Spinal cord (tissue), 10 donors: ENCODE measurements around the gene PI4K2A. TPM values are rescaled to one million over a fixed set of nuclear protein-coding genes. Genes with fewer than 3 reads are reported as not detected.

Source experiments
- DNase-seq, 6 donors: peaks; one replicate each; pipeline versions ENCODE4 v3.0.0 to v3.0.0-alpha.2; 2013 to 2015; ENCODE audit warnings: low spot score in 6 of 6, low read depth in 4 of 6
- H3K27ac ChIP-seq: one replicate; pipeline ENCODE4 v1.5.1; 2013; ENCODE audit warnings: low read depth, low read length, control low read depth
- H3K27me3 ChIP-seq: one replicate; pipeline ENCODE4 v1.6.1; 2013; ENCODE audit warnings: low read length; ENCODE audit not compliant: control insufficient read depth, insufficient read depth
- H3K36me3 ChIP-seq: one replicate; pipeline ENCODE4 v1.6.1; 2013; ENCODE audit warnings: low read length; ENCODE audit not compliant: control insufficient read depth, insufficient read depth
- H3K4me1 ChIP-seq: one replicate; pipeline ENCODE4 v1.6.1; 2013; ENCODE audit warnings: low read length; ENCODE audit not compliant: control insufficient read depth, insufficient read depth
- H3K4me3 ChIP-seq: one replicate; pipeline ENCODE4 v1.5.1; 2013; ENCODE audit warnings: low read depth, low read length, control low read depth
- H3K9me3 ChIP-seq: one replicate; pipeline ENCODE4 v1.6.1; 2013; ENCODE audit warnings: low read length; ENCODE audit not compliant: control insufficient read depth, insufficient read depth
- WGBS: methylation state at CpG from one replicate; pipeline ENCODE4 v1.1.5; 2013; ENCODE audit warnings: missing lambda C conversion rate; ENCODE audit not compliant: insufficient coverage; 5-methylcytosine and 5-hydroxymethylcytosine counted together
- polyA plus RNA-seq, 2 donors: library from polyadenylated mRNA; unstranded; fragments of 120-200 nt; gene quantifications; one replicate each; pipeline ENCODE4 v1.2.1, GENCODE V29; 2013; ENCODE audit not compliant: insufficient read length in 2 of 2
- total RNA-seq, 2 donors: library from RNA; depleted of rRNA in 1 of 2; stranded (reverse); fragments of 120-200 nt in 1 of 2; fragments of >200 nt in 1 of 2; gene quantifications; one replicate each; pipeline versions ENCODE4 v1.2.3 to v1.2.4, GENCODE V29; 2013 to 2014
- donor health status: healthy.

Gene PI4K2A
- total and polyA plus RNA-seq, 4 donors = 17.1 to 21.2 (median 19.0) TPM

DNA sequence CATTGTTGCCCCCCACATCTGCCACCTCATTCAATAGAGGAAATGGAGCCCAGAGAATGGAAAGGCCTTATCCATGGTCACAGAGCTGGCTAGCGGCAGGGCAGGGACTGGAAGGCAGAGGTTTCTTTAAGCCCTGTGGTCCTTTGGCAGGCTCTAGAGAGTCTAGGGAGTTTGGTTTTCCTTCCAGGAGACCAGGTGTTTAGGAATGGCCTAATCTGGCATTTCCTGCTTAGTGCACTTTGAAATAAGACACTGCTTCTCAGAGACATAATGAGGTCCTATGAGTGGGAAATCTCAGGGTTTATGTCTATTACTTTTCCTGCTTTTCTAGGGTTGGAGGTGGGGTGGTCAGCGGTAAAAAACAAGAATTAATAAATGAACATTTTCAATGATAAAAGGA, 79.1 kb downstream of the PI4K2A start:
- Histone ChIP-seq H3K4me3 (no peak overlapping the region), H3K9me3 (no peaks in the 10 kb centered on the region), H3K36me3 (peaks cover 3% of the 10 kb centered on the region), H3K27ac (peak overlapping the region; percentile 74), H3K4me1 (peaks cover 44% of the 10 kb centered on the region), H3K27me3 (peaks cover 2% of the 10 kb centered on the region)
- 100% methylated on average over 1 of the region's 2 CpGs for WGBS
- no peak for DNase-seq

- Histone ChIP-seq H3K4me1 (peaks cover 30% of the 10 kb centered on the region), H3K36me3 (peaks cover under 1% of the 10 kb centered on the region), H3K4me3 (no peak overlapping the region), H3K27ac (no peak overlapping the region), H3K27me3 (no peaks in the 10 kb centered on the region), H3K9me3 (no peaks in the 10 kb centered on the region)
- no peak for DNase-seq
- WGBS = 80% methylated on average over 6 of the region's 12 CpGs
Observed at GRCh38 chr10:97721871-97722780, 81.7 kb downstream of the PI4K2A start.

DNA sequence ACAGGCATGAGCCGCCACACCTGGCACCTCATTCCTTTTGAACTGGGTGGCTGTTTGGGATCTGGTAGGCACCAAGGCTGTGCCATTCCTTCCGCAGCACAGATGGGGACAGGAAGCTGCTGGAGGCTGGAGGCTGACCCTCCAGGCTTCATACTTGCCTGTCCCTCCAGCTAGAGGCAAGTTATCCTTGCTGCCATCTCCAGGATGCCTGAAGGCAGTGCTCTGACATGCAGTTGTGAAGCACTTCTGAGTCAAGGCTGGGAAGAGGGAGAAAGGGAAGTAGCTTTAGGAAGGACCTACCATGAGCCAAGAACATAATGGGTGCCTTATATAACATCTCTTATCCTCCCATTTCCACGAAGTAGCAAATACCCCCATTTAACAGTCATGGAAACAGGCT, 82.5 kb downstream of the PI4K2A start:
- Histone ChIP-seq H3K9me3 (no peaks in the 10 kb centered on the region), H3K27ac (no peak overlapping the region), H3K36me3 (no peaks in the 10 kb centered on the region), H3K4me3 (no peak overlapping the region), H3K4me1 (peaks cover 21% of the 10 kb centered on the region), H3K27me3 (no peaks in the 10 kb centered on the region)
- 85% methylated on average over 3 of the region's 3 CpGs for WGBS
- DNase-seq = no peak

DNA sequence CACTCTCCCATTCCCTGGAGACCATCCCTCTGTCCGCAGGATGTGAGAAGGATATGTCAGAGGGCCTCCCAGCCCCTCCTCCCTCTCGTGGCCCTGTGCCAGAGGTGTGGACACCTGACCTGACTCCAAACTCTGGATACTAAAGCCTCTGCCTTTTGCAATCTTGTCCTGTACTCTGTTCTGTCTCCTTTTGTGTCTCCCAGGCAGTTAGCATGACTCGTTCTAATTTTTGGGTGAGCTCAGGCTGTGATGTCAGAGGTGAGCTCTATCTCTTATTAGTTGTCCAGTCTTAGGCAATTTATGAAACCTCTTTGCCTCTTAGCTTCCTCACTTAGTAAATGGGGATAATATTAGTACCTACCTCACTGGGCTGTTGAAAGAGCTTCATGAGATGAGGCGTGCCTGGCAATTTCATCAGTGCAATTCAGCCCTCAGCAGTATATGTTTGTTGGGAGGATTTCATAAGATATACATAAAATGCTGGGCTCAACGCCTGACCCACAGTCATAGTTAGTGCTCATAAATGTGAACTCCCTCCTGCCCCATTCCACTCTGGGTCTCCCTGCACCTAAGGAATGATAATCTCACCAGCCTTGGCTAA, 84.0 kb downstream of the PI4K2A start:
- 43% methylated on average over 1 of the region's 5 CpGs for WGBS
- no peak for DNase-seq
- H3K4me3 ChIP-seq = no peak overlapping the region
- no peaks in the 10 kb centered on the region for H3K27me3 ChIP-seq
- H3K36me3 ChIP-seq = no peaks in the 10 kb centered on the region
- H3K4me1 ChIP-seq = peaks cover 7% of the 10 kb centered on the region
- no peak overlapping the region for H3K27ac ChIP-seq
- H3K9me3 ChIP-seq = no peaks in the 10 kb centered on the region

Other genes starting within 250 kb of the PI4K2A start
- 10 to 100 TPM in 1 of 2 donors, 1 to 10 TPM in 1; 9.7 to 18.0 TPM for gene RRP12, start 239.3 kb upstream of the PI4K2A start, total RNA-seq
- 10 to 100 TPM; 20.9 to 28.3 TPM for gene RRP12, start 239.3 kb upstream of the PI4K2A start, polyA plus RNA-seq
- gene PGAM1, start 214.5 kb upstream of the PI4K2A start, total RNA-seq = 100 to 1,000 TPM; 217 to 302 TPM
- gene PGAM1, start 214.5 kb upstream of the PI4K2A start, polyA plus RNA-seq = 100 to 1,000 TPM; 381 to 404 TPM
- 10 to 100 TPM; 28.8 to 47.9 TPM for gene EXOSC1, start 194.7 kb upstream of the PI4K2A start, total RNA-seq
- 10 to 100 TPM; 29.9 to 37.9 TPM for gene EXOSC1, start 194.7 kb upstream of the PI4K2A start, polyA plus RNA-seq
- 10 to 100 TPM; 18.1 to 44.5 TPM for gene ZDHHC16, start 194.5 kb upstream of the PI4K2A start, total RNA-seq
- gene ZDHHC16, start 194.5 kb upstream of the PI4K2A start, polyA plus RNA-seq = 10 to 100 TPM; 46.8 to 52.9 TPM
- gene MMS19, start 142.2 kb upstream of the PI4K2A start, total RNA-seq = 10 to 100 TPM; 63.6 to 68.9 TPM
- 10 to 100 TPM; 68.9 to 84.3 TPM for gene MMS19, start 142.2 kb upstream of the PI4K2A start, polyA plus RNA-seq
- 10 to 100 TPM in 1 of 2 donors, 1 to 10 TPM in 1; 4.6 to 11.3 TPM for gene UBTD1, start 141.7 kb upstream of the PI4K2A start, total RNA-seq
- gene UBTD1, start 141.7 kb upstream of the PI4K2A start, polyA plus RNA-seq = 10 to 100 TPM; 15.3 to 16.4 TPM
- gene ANKRD2, start 67.9 kb upstream of the PI4K2A start, total RNA-seq = under 1 TPM; 0.44 to 0.89 TPM
- 1 to 10 TPM in 1 of 2 donors, under 1 TPM in 1; 0.71 to 1.4 TPM for gene ANKRD2, start 67.9 kb upstream of the PI4K2A start, polyA plus RNA-seq
- 1 to 10 TPM; 3.1 to 4.0 TPM for gene HOGA1, start 56.3 kb upstream of the PI4K2A start, total RNA-seq
- gene HOGA1, start 56.3 kb upstream of the PI4K2A start, polyA plus RNA-seq = 1 to 10 TPM; 2.6 to 4.0 TPM
- gene C10orf62, start 51.0 kb upstream of the PI4K2A start, total RNA-seq = under 1 TPM in 1 of 2 donors, not detected in 1; 0.50 TPM
- gene C10orf62, start 51.0 kb upstream of the PI4K2A start, polyA plus RNA-seq = under 1 TPM in 1 of 2 donors, not detected in 1; 0.26 TPM
- 10 to 100 TPM; 19.2 to 27.8 TPM for gene MORN4, start 7.2 kb upstream of the PI4K2A start, total RNA-seq
- 10 to 100 TPM; 44.0 to 45.7 TPM for gene MORN4, start 7.2 kb upstream of the PI4K2A start, polyA plus RNA-seq
- gene AVPI1, start 46.6 kb downstream of the PI4K2A start, total RNA-seq = 10 to 100 TPM; 11.6 to 18.7 TPM
- 10 to 100 TPM in 1 of 2 donors, 1 to 10 TPM in 1; 8.2 to 15.2 TPM for gene AVPI1, start 46.6 kb downstream of the PI4K2A start, polyA plus RNA-seq
- gene MARVELD1, start 73.1 kb downstream of the PI4K2A start, total RNA-seq = 10 to 100 TPM; 11.7 to 31.5 TPM
- 10 to 100 TPM; 14.3 to 25.6 TPM for gene MARVELD1, start 73.1 kb downstream of the PI4K2A start, polyA plus RNA-seq
- gene ZFYVE27, start 96.5 kb downstream of the PI4K2A start, total RNA-seq = 10 to 100 TPM; 28.9 to 33.5 TPM
- 10 to 100 TPM; 42.7 to 56.0 TPM for gene ZFYVE27, start 96.5 kb downstream of the PI4K2A start, polyA plus RNA-seq
- gene SFRP5, start 131.3 kb downstream of the PI4K2A start, total RNA-seq = 1 to 10 TPM; 6.7 to 9.6 TPM
- gene SFRP5, start 131.3 kb downstream of the PI4K2A start, polyA plus RNA-seq = 1 to 10 TPM; 4.1 to 4.3 TPM
- 10 to 100 TPM in 1 of 2 donors, 1 to 10 TPM in 1; 5.8 to 10.8 TPM for gene GOLGA7B, start 209.2 kb downstream of the PI4K2A start, total RNA-seq
- gene GOLGA7B, start 209.2 kb downstream of the PI4K2A start, polyA plus RNA-seq = 10 to 100 TPM; 40.0 to 42.7 TPM